Tibial artery (tissue), 4 donors: Measurements from ENCODE around the gene CPN2.

Source experiments
- DNase-seq, 2 donors: peaks; one replicate each; pipeline ENCODE4 v3.0.0-alpha.2; 2019
- H3K27ac ChIP-seq, 2 donors: fragments of 200-600 bp; sonication (generic) in 1 of 2; 1 replicate in 1 of 2; 2 replicates in 1 of 2; pipeline ENCODE4 v1.5.1; 2018 to 2019; ENCODE audit warnings: mild to moderate bottlenecking in 1 of 2
- H3K27me3 ChIP-seq, 2 donors: fragments of 200-600 bp; sonication (generic) in 1 of 2; one replicate each; pipeline versions ENCODE4 v1.5.1 to v1.6.0; 2016 to 2019
- H3K36me3 ChIP-seq, 3 donors: fragments of 200-600 bp; sonication (generic) in 2 of 3; one replicate each; pipeline ENCODE4 v1.5.1; 2016 to 2019; ENCODE audit warnings: mild to moderate bottlenecking in 2 of 3
- H3K4me1 ChIP-seq, 4 donors: fragments of 200-600 bp; sonication (generic) in 2 of 4; 1 replicate in 3 of 4; 2 replicates in 1 of 4; pipeline ENCODE4 v1.5.1; 2016 to 2019
- H3K4me3 ChIP-seq, 2 donors: fragments of 200-600 bp; sonication (generic) in 1 of 2; 1 replicate in 1 of 2; 2 replicates in 1 of 2; pipeline ENCODE4 v1.5.1; 2018 to 2019; ENCODE audit warnings: mild to moderate bottlenecking in 2 of 2
- H3K9me3 ChIP-seq, 3 donors: fragments of 200-600 bp; sonication (generic) in 1 of 3; one replicate each; pipeline ENCODE4 v1.5.1; 2016 to 2019
- intact Hi-C: fragments of 100-400 bp; cut with DNase I; formaldehyde crosslinking; loops from one replicate; pipeline ENCODE4 v1.15.0; 2023; ENCODE audit warnings: low total_unique reads
- TF ChIP-seq, protein P1 (sequence below), 2 experiments: fragments of 200-600 bp in 1 of 2; fragments of 450-650 bp in 1 of 2; IDR thresholded peaks; one replicate each; pipeline ENCODE4 v1.5.1; 2017 to 2019; ENCODE audit warnings: antibody characterized with exemption in 2 of 2, mild to moderate bottlenecking in 1 of 2, moderate library complexity in 1 of 2

Gene CPN2

DNA sequence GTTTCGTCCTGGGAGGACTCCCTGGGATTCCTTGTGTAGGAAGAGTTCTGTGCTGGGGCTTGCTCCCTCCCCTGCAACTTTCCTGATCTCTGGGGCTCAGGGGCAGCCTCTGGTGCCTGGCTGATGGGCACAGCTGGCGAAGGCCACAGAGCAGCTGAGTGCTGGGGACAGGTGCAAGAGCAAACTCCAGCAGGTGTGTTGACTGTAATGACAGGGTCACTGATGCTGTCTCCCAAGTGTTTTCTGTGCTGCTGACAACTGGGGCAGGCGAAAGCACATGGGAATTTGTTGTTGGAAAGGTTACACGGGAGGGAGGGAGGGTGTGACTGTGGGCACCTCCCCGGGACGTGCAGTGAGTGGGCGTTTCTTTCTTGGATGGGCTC lies 21.6 kb downstream of the CPN2 start:
- no peak overlapping the region for H3K27ac ChIP-seq
- DNase-seq: no peak
- H3K36me3 ChIP-seq: no peaks in the 10 kb centered on the region
- TF ChIP-seq, protein P1, sequence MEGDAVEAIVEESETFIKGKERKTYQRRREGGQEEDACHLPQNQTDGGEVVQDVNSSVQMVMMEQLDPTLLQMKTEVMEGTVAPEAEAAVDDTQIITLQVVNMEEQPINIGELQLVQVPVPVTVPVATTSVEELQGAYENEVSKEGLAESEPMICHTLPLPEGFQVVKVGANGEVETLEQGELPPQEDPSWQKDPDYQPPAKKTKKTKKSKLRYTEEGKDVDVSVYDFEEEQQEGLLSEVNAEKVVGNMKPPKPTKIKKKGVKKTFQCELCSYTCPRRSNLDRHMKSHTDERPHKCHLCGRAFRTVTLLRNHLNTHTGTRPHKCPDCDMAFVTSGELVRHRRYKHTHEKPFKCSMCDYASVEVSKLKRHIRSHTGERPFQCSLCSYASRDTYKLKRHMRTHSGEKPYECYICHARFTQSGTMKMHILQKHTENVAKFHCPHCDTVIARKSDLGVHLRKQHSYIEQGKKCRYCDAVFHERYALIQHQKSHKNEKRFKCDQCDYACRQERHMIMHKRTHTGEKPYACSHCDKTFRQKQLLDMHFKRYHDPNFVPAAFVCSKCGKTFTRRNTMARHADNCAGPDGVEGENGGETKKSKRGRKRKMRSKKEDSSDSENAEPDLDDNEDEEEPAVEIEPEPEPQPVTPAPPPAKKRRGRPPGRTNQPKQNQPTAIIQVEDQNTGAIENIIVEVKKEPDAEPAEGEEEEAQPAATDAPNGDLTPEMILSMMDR (IDR thresholded peaks at IDR 0.05): no peak
- peaks cover 0 to 5% (median 5%) of the 10 kb centered on the region in 4 donors for H3K4me1 ChIP-seq
- no peaks in the 10 kb centered on the region for H3K9me3 ChIP-seq
- H3K27me3 ChIP-seq: peaks cover 0 to 58% of the 10 kb centered on the region in 2 donors
- no peak overlapping the region for H3K4me3 ChIP-seq
- intact Hi-C loops: no loop called here

GRCh38 chr3:194328942-194329582 lies 22.1 kb downstream of the CPN2 start:
- H3K27ac ChIP-seq: no peak overlapping the region
- H3K9me3 ChIP-seq: no peaks in the 10 kb centered on the region
- DNase-seq: no peak
- no peak overlapping the region for H3K4me3 ChIP-seq
- H3K36me3 ChIP-seq: no peaks in the 10 kb centered on the region
- H3K4me1 ChIP-seq: peaks cover 0 to 9% (median 8%) of the 10 kb centered on the region in 4 donors
- TF ChIP-seq, protein P1 (IDR thresholded peaks at IDR 0.05): no peak
- H3K27me3 ChIP-seq: peaks cover 0 to 52% of the 10 kb centered on the region in 2 donors
- intact Hi-C loops: no loop called here

- no peaks in the 10 kb centered on the region for H3K9me3 ChIP-seq
- intact Hi-C loops: no loop called here
Measured at GRCh38 chr3:194328053-194328657, 23.0 kb downstream of the CPN2 start.

GRCh38 chr3:194327218-194328052 lies 23.7 kb downstream of the CPN2 start:
- Histone ChIP-seq H3K9me3 (no peaks in the 10 kb centered on the region), H3K4me1 (peaks cover 0 to 8% (median 7%) of the 10 kb centered on the region in 4 donors), H3K4me3 (no peak overlapping the region), H3K36me3 (no peaks in the 10 kb centered on the region), H3K27me3 (peaks cover 0 to 51% of the 10 kb centered on the region in 2 donors), H3K27ac (no peak overlapping the region)
- no peak for DNase-seq
- TF ChIP-seq, protein P1 (IDR thresholded peaks at IDR 0.05): no peak
- intact Hi-C loops: no loop called here

More at GRCh38 chr3:194328053-194328657, 23.0 kb downstream of the CPN2 start:
- Histone ChIP-seq H3K27ac (no peak overlapping the region), H3K36me3 (no peaks in the 10 kb centered on the region), H3K4me1 (peaks cover 0 to 8% (median 7%) of the 10 kb centered on the region in 4 donors), H3K4me3 (no peak overlapping the region), H3K27me3 (peaks cover 0 to 51% of the 10 kb centered on the region in 2 donors)
- TF ChIP-seq, protein P1 (IDR thresholded peaks at IDR 0.05): no peak
- DNase-seq: no peak

- H3K36me3 ChIP-seq: no peaks in the 10 kb centered on the region
- no peak for DNase-seq
- no peak overlapping the region for H3K4me3 ChIP-seq
- no peaks in the 10 kb centered on the region for H3K9me3 ChIP-seq
- peaks cover 0 to 51% of the 10 kb centered on the region in 2 donors for H3K27me3 ChIP-seq
- intact Hi-C loops: no loop called here
- peaks cover 0 to 8% (median 7%) of the 10 kb centered on the region in 4 donors for H3K4me1 ChIP-seq
- TF ChIP-seq, protein P1 (IDR thresholded peaks at IDR 0.05): no peak
- H3K27ac ChIP-seq: no peak overlapping the region
Measured at GRCh38 chr3:194326968-194327217, 24.2 kb downstream of the CPN2 start.
